Measurements from ENCODE around the gene SPR.

DNA sequence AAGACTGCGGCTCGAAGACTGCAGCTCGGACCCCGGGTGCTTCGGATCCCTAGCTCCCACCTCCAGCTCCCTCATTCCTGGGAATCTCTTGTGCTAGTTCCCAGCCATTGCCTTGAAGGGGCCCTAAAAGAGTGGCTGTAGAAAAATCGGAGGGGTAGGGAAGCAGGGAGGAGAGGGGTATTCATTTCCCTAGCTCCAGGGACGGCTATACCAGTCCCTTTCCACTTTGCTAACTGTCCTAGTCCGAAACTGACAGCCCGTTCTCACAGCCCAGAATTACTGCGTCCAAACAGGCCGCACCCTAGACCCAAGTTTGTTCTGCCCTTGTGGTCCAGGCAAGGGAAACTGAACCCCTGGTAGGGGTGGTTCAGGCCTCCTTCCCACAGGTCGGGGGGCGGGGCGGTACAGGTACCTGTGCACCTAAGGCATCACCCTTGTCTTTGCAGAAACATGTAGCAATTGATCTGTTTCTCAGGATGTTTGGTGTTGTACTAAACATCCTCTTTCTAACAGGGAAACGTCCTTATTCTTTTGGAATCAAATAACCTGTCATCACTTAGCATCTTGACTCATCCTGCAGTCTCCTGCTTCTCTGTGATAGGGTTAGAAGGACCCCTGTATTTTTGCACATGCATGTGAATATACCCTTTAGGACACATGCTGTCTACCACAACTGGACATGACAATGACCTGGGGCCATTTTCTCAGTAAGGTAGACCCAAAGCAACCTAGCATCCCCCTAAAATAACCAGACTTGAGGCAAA is 34.1 kb downstream of the SPR start:
- TF ChIP-seq, protein P1, sequence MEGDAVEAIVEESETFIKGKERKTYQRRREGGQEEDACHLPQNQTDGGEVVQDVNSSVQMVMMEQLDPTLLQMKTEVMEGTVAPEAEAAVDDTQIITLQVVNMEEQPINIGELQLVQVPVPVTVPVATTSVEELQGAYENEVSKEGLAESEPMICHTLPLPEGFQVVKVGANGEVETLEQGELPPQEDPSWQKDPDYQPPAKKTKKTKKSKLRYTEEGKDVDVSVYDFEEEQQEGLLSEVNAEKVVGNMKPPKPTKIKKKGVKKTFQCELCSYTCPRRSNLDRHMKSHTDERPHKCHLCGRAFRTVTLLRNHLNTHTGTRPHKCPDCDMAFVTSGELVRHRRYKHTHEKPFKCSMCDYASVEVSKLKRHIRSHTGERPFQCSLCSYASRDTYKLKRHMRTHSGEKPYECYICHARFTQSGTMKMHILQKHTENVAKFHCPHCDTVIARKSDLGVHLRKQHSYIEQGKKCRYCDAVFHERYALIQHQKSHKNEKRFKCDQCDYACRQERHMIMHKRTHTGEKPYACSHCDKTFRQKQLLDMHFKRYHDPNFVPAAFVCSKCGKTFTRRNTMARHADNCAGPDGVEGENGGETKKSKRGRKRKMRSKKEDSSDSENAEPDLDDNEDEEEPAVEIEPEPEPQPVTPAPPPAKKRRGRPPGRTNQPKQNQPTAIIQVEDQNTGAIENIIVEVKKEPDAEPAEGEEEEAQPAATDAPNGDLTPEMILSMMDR (conservative IDR thresholded peaks at IDR 0.05) = no peak
- TF ChIP-seq ZFX (IDR thresholded peaks at IDR 0.05) = no peak
